A673 (cell line): ENCODE measurements around the gene CTXND2. TPM values are rescaled to one million over a fixed set of nuclear protein-coding genes. Genes with fewer than 3 reads are reported as not detected.
"Not testable (repeated sequence)": the region's sequence is repeated elsewhere in the genome, so short reads cannot be mapped to it uniquely, and the experiment has no call there.

ENCODE experiments used
- BruUV-seq: library from RNA; stranded (reverse); fragments of 400-500 nt; replicated peaks from 2 replicates; lab custom pipeline; 2021; lab: Mats Ljungman, UMichigan
- CTCF ChIA-PET: fragments of 300-600 bp; sonication (Branson Sonifier 250); formaldehyde crosslinking; loops from one replicate; lab custom pipeline; 2022; ENCODE audit warnings: antibody characterized with exemption; lab: Charles Lee
- POLR2A ChIA-PET: fragments of 300-600 bp; sonication (Branson Sonifier 250); formaldehyde crosslinking; loops from one replicate; lab custom pipeline; 2022; ENCODE audit warnings: antibody characterized with exemption; ENCODE audit not compliant: low non-redundant PET; lab: Charles Lee
- DNase-seq: peaks from one replicate; pipeline ENCODE4 v3.0.0-alpha.2; 2015; ENCODE audit warnings: low spot score
- H3K27ac ChIP-seq: fragments of 200-600 bp; sonication (generic); 2 replicates; pipeline ENCODE4 v1.5.1; 2016; ENCODE audit warnings: mixed run types, low read depth, mild to moderate bottlenecking, mixed read lengths, antibody characterized with exemption, low read length; ENCODE audit not compliant: poor library complexity, severe bottlenecking
- H3K27me3 ChIP-seq: fragments of 200-600 bp; sonication (generic); replicated peaks from 2 replicates; pipeline ENCODE4 v1.6.1; 2017; ENCODE audit warnings: mixed run types, low read depth, mild to moderate bottlenecking, mixed read lengths, antibody characterized with exemption, low read length; ENCODE audit not compliant: insufficient read depth, poor library complexity
- H3K36me3 ChIP-seq: fragments of 200-600 bp; sonication (generic); 2 replicates; pipeline ENCODE4 v1.6.1; 2016; ENCODE audit warnings: mixed run types, mild to moderate bottlenecking, mixed read lengths, antibody characterized with exemption, low read length; ENCODE audit not compliant: insufficient read depth, poor library complexity, severe bottlenecking
- H3K4me1 ChIP-seq: fragments of 200-600 bp; sonication (generic); 2 replicates; pipeline ENCODE4 v1.6.1; 2017; ENCODE audit warnings: mixed run types, mild to moderate bottlenecking, mixed read lengths, antibody characterized with exemption, low read length; ENCODE audit not compliant: insufficient read depth, poor library complexity, severe bottlenecking
- H3K4me3 ChIP-seq: fragments of 200-600 bp; sonication (generic); 2 replicates; pipeline ENCODE4 v1.5.1; 2016; ENCODE audit warnings: low read depth, mixed run types, mild to moderate bottlenecking, mixed read lengths, low read length; ENCODE audit not compliant: poor library complexity, severe bottlenecking
- H3K9me3 ChIP-seq: fragments of 200-600 bp; sonication (generic); 2 replicates; pipeline ENCODE4 v1.6.1; 2016; ENCODE audit warnings: mixed run types, low read depth, mild to moderate bottlenecking, mixed read lengths, antibody characterized with exemption, low read length; ENCODE audit not compliant: poor library complexity, severe bottlenecking
- EZH2 ChIP-seq: fragments of 200-600 bp; sonication (generic); IDR thresholded peaks from 2 replicates; pipeline ENCODE4 v1.6.1; 2017; ENCODE audit warnings: borderline replicate concordance, low read depth, mild to moderate bottlenecking, mixed read lengths, antibody characterized with exemption, low read length; ENCODE audit not compliant: poor library complexity, severe bottlenecking
- intact Hi-C: fragments of 100-400 bp; cut with micrococcal nuclease; formaldehyde crosslinking; loops from one replicate; pipeline ENCODE4 v1.10.0; 2022; ENCODE audit not compliant: unreplicated experiment
- total RNA-seq: library from RNA; stranded (reverse); gene quantifications from 2 replicates; pipeline ENCODE4 v1.2.3, GENCODE V29; 2021
- TF ChIP-seq, protein P1 (sequence below): fragments of 300-800, 200-600 bp; sonication (generic); conservative IDR thresholded peaks from 2 replicates; pipeline ENCODE4 v1.5.1; 2017; ENCODE audit warnings: low read depth, mild to moderate bottlenecking, antibody characterized with exemption, low read length, moderate library complexity, mixed read lengths

The CTXND2 gene
- total RNA-seq, 1 experiment from 2014 or later: not detected

DNA sequence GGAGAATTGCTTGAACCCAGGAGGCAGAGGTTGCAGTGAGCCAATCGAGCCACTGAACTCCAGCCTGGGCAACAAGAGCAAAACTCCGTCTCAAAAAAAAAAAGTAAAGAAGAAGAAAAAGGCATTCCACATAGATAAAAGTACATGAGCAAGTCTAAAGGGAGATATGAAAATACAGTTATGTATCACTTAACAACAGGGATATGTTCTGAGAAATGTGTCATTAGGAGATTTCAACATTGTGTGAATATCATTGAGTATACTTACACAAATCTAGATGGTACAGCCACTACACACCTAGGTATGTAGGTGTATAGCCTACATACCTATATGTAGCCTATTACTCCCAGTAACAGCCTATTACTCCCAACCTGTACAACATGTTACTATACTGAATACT lies 23.2 kb upstream of the CTXND2 start:
- H3K9me3 ChIP-seq: no peaks in the 10 kb centered on the region
- H3K27me3 ChIP-seq: no peaks in the 10 kb centered on the region
- ChIA-PET CTCF (interaction anchor here (0.7 kb wide), 2 partner anchors 117 to 305 kb away, joined by 3 to 4 read pairs; no protein-coding TSS in a partner anchor), POLR2A (no interaction called here)
- no peak for TF ChIP-seq EZH2
- TF ChIP-seq, protein P1, sequence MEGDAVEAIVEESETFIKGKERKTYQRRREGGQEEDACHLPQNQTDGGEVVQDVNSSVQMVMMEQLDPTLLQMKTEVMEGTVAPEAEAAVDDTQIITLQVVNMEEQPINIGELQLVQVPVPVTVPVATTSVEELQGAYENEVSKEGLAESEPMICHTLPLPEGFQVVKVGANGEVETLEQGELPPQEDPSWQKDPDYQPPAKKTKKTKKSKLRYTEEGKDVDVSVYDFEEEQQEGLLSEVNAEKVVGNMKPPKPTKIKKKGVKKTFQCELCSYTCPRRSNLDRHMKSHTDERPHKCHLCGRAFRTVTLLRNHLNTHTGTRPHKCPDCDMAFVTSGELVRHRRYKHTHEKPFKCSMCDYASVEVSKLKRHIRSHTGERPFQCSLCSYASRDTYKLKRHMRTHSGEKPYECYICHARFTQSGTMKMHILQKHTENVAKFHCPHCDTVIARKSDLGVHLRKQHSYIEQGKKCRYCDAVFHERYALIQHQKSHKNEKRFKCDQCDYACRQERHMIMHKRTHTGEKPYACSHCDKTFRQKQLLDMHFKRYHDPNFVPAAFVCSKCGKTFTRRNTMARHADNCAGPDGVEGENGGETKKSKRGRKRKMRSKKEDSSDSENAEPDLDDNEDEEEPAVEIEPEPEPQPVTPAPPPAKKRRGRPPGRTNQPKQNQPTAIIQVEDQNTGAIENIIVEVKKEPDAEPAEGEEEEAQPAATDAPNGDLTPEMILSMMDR: no peak
- H3K27ac ChIP-seq: no peak overlapping the region
- intact Hi-C loops: no loop called here
- DNase-seq: no peak
- no peak overlapping the region for H3K4me3 ChIP-seq
- no TSS peak for BruUV-seq
- no peaks in the 10 kb centered on the region for H3K4me1 ChIP-seq
- H3K36me3 ChIP-seq: no peaks in the 10 kb centered on the region

DNA sequence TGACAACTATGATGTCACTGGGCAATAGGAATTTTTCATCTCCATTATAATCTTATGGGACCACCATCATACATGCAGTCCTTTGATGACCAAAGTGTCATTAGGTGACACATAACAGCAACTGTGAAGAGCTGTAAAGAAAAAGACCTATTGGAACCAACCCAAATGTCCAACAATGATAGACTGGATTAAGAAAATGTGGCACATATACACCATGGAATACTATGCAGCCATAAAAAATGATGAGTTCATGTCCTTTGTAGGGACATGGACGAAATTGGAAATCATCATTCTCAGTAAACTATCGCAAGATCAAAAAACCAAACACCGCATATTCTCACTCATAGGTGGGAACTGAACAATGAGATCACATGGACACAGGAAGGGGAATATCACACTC lies 22.7 kb upstream of the CTXND2 start:
- CTCF ChIA-PET, H3K36me3 ChIP-seq: not testable (repeated sequence)

DNA sequence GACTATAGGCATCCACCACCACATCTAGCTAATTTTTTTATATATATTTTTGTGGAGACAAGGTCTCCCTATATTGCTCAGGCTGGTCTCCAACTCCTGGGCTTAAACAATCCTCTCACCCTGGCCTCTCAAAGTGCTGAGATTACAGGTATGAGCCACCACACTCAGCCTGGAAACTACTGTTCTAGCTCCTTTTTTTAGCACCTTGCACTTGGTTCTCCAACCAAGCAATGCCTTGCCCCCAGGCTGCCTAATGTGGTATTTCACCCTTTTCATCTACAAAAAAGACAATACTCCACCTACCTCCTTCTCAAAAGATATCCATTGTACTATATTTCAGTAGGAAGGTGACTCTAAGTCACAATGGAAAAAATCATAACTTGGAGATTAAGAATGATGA lies 17.3 kb upstream of the CTXND2 start:
- intact Hi-C loops: no loop called here
- Histone ChIP-seq H3K4me1 (peaks cover 5% of the 10 kb centered on the region), H3K36me3 (peaks cover 4% of the 10 kb centered on the region), H3K27me3 (no peaks in the 10 kb centered on the region), H3K9me3 (no peaks in the 10 kb centered on the region), H3K4me3 (no peak overlapping the region), H3K27ac (no peak overlapping the region)
- CTCF ChIA-PET: interaction anchor here (0.7 kb wide), 1 partner anchor 155 kb away, joined by 5 read pairs; no protein-coding TSS in a partner anchor
- POLR2A ChIA-PET: no interaction called here
- no peak for TF ChIP-seq EZH2
- TF ChIP-seq, protein P1: no peak
- DNase-seq: no peak
- no TSS peak for BruUV-seq

More for the DNA sequence above, 22.7 kb upstream of the CTXND2 start:
- POLR2A ChIA-PET, intact Hi-C loops, H3K9me3 ChIP-seq, DNase-seq, H3K27me3 ChIP-seq, H3K4me1 ChIP-seq, BruUV-seq, H3K4me3 ChIP-seq, H3K27ac ChIP-seq: not testable (repeated sequence)

DNA sequence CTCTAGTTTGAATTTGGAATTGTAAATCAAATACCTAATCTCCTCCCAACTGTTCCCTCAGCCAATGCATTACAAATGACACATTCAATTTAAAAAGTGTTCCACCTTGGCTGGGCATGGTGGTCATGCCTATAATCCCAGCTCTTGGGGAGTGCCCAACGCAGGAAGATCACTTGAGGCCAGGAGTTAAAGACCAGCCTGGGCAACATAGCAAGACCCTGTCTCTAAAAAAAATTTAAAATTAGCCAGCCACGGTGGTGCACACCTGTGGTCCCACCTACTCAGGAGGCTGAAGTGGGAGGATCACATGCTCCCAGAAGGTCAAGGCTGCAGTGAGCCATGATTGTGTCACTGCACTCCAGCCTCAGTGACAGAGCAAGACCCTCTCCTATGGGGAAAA lies 14.4 kb upstream of the CTXND2 start:
- ChIA-PET POLR2A (interaction anchor here (0.6 kb wide), 1 partner anchor 309 kb away, joined by 5 read pairs; no protein-coding TSS in a partner anchor), CTCF (no interaction called here)
- H3K27me3 ChIP-seq: no peaks in the 10 kb centered on the region
- no peak overlapping the region for H3K4me3 ChIP-seq
- DNase-seq: no peak
- no peaks in the 10 kb centered on the region for H3K9me3 ChIP-seq
- BruUV-seq: no TSS peak
- peaks cover 13% of the 10 kb centered on the region for H3K4me1 ChIP-seq
- no peak for TF ChIP-seq EZH2
- TF ChIP-seq, protein P1: no peak
- H3K36me3 ChIP-seq: peaks cover 4% of the 10 kb centered on the region
- intact Hi-C loops: no loop called here
- H3K27ac ChIP-seq: no peak overlapping the region
